Left renal pelvis (tissue), 4 donors: ENCODE data around the gene OR14J1. TPM values are rescaled to one million over a fixed set of nuclear protein-coding genes. Genes with fewer than 3 reads are reported as not detected.
"Not testable (repeated sequence)": the region's sequence is repeated elsewhere in the genome, so short reads cannot be mapped to it uniquely, and the experiment has no call there.

ENCODE experiments used
- DNase-seq, 4 donors: peaks; one replicate each; pipeline ENCODE4 v3.0.0-alpha.2; 2013; ENCODE audit warnings: low read depth in 4 of 4, low spot score in 3 of 4
- polyA plus RNA-seq, 4 donors: library from polyadenylated mRNA; unstranded; fragments of 120-200 nt; gene quantifications; one replicate each; pipeline ENCODE4 v1.2.1, GENCODE V29; 2013; ENCODE audit not compliant: insufficient read length in 4 of 4

OR14J1 gene, protein sequence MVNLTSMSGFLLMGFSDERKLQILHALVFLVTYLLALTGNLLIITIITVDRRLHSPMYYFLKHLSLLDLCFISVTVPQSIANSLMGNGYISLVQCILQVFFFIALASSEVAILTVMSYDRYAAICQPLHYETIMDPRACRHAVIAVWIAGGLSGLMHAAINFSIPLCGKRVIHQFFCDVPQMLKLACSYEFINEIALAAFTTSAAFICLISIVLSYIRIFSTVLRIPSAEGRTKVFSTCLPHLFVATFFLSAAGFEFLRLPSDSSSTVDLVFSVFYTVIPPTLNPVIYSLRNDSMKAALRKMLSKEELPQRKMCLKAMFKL
- under 1 TPM; 0.03 to 0.12 (median 0.04) TPM for polyA plus RNA-seq

- no peak for DNase-seq
These were observed at the start of gene OR14J1 for GRCh38 chr6:29301316-29301715. Gene OR14J1 (plus strand): TSS chr6:29301701. CDS start chr6:29306690, 4,989 bp downstream.

DNA sequence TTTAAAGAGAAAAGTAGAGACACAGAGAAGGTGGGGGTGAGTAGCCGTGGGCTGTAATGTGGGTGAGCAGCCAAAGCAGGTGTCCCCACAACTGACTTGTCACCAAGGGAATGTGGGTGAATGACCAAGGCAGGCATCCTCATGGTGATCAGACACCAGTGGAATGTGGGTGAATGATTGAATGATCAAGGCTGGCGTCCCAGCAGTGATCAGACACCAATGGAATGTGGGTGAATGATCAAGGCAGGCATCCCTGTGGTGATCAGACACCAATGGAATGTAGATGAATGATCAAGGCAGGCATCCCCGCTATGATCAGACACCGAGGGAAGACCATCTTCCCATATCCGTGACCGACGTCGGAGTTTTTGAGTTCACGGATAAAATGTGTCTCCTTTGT lies 49.8 kb upstream of the OR14J1 start:
- DNase-seq, result no peak

DNA sequence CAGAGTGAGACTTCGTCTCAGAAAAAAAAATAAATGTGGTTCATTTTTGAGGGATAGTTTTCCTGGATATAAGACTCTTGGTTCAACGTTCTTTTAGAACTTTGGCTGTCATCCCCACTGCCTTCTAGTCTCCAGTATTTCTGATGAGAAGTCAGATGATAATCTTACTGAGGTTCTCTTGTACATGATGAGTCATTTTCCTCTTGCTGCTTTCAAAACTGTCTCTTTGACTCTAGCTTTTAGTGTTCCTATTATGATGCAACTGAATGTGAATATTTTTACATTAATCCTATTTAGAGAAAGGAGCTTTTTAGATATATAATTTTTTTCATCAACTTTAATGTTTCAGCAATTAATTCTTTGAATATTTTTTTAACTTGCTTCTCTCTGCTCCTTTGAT lies 46.0 kb upstream of the OR14J1 start:
- no peak for DNase-seq

DNA sequence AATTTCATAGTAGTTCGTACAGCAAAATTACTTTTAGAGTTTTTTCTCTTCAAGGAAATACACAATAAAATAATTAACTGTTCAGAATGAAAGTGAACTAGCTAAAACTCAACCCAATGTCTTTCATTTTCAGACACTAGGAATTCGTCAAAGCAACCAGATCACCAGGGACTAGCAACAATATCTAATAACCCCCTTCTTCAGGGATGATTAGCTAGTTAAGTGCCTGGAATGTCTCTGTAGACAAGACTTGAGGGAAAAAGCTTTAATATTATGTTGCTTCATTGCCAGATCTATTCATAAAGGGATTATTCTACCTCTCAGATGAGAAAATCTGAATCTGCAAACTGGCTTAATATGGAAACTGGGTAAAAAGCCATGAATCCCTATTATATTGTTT lies 41.8 kb upstream of the OR14J1 start:
- DNase-seq, result no peak

- no peak for DNase-seq
These were observed 38.5 kb upstream of the OR14J1 start for GRCh38 chr6:29263001-29263400.

GRCh38 chr6:29294499-29294914 lies 7.0 kb upstream of the OR14J1 start:
- no peak for DNase-seq

- no peak for DNase-seq
These were observed 6.3 kb upstream of the OR14J1 start for GRCh38 chr6:29295181-29295585.

- no peak for DNase-seq
These were observed 5.9 kb upstream of the OR14J1 start for GRCh38 chr6:29295623-29296022.

DNA sequence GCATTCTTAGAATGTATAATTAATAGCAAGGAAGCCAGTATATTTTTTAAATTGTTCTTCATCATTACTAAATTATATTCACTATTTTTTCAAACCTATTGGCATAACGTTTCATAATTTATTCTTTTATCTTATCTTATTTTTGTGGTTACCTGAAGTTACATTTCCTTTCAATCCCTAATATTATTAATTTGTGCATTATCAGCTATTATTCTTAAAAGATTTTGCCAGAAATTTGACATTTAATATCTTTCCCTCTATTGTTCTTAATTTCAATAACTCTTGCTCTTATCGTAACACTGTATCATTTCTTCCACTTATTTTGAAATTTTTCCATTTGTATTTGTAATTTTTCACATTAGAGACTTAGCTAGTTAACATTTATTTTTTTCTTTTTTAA lies 18.4 kb downstream of the OR14J1 start:
- no peak for DNase-seq

- DNase-seq, result not testable (repeated sequence)
These were observed 21.8 kb downstream of the OR14J1 start for GRCh38 chr6:29323332-29323731.

- DNase-seq, result no peak
These were observed 24.3 kb downstream of the OR14J1 start for GRCh38 chr6:29325777-29326176.

DNA sequence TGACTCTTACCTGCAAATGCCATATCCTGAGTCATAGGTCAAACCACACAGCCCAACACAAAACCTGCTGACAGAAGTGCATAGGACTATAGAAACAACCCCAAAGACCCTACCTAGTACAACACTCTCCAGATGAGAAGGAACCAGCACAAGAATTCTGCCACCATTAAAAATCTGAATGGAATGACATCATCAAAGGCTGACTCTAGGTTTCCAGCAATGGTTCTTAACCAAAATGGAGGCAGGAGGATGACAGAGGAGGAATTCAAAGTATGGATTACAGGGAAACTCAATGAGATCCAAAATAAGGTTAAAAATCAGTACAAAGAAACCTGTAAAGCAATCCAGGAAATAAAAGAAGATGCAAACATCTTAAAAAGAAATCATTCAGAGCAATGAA lies 31.2 kb downstream of the OR14J1 start:
- no peak for DNase-seq

GRCh38 chr6:29336269-29336668 lies 34.8 kb downstream of the OR14J1 start:
- no peak for DNase-seq

DNA sequence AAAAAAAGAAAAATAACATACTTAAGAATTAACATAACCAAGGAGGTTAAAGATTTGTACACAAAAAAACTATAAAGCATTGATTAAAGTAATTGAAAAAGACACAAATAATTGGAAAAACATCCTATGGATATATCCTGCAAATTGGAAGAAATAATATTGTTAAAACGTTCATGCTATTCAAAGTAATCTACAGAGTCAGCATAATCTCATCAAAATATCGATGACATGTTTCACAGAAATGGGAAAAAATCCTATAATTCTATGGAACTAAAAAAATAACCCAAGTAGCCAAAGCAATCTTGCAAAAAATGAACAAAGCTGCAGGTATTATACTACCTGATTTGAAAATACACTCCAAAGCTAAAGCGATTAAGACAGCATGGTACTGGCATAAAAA lies 43.9 kb downstream of the OR14J1 start:
- DNase-seq, result no peak

- not testable (repeated sequence) for DNase-seq
These were observed 47.8 kb downstream of the OR14J1 start for GRCh38 chr6:29349348-29349747.

- DNase-seq, result no peak
These were observed 53.5 kb downstream of the OR14J1 start for GRCh38 chr6:29354980-29355379.

DNA sequence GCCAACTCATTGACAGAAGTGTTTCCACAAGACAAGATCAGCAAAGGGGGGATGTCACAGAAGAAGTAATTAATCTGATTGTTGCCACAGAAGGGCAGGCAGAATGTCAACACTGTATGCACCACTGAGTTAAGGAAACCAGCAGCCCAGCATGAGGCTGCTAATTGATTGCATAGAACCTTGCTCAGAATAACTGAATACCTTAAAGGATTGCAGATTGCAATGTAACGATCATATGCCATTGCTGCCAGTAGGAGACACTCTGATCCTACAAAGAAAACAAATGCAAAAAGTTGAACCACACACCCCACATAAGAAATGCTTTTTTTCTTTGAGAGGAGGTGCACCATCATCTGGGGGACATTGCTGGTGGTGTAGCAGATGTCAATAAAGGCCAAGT lies 54.1 kb downstream of the OR14J1 start:
- no peak for DNase-seq

Other genes starting within 250 kb of the OR14J1 start
- not detected for gene OR2B3, start 214.4 kb upstream of the OR14J1 start, polyA plus RNA-seq
- not detected for gene OR2J1, start 202.2 kb upstream of the OR14J1 start, polyA plus RNA-seq
- gene OR2J3, start 193.6 kb upstream of the OR14J1 start, polyA plus RNA-seq, result not detected
- gene OR2J2, start 130.8 kb upstream of the OR14J1 start, polyA plus RNA-seq, result not detected
- not detected for gene OR5V1, start 67.2 kb downstream of the OR14J1 start, polyA plus RNA-seq
- not detected for gene OR12D3, start 73.6 kb downstream of the OR14J1 start, polyA plus RNA-seq
- gene OR12D2, start 93.9 kb downstream of the OR14J1 start, polyA plus RNA-seq, result not detected
- gene OR12D1, start 113.2 kb downstream of the OR14J1 start, polyA plus RNA-seq, result not detected
- not detected for gene OR10C1, start 137.6 kb downstream of the OR14J1 start, polyA plus RNA-seq
- not detected for gene OR11A1, start 155.4 kb downstream of the OR14J1 start, polyA plus RNA-seq
- gene OR2H1, start 155.5 kb downstream of the OR14J1 start, polyA plus RNA-seq, result not detected
- not detected for gene MAS1L, start 186.3 kb downstream of the OR14J1 start, polyA plus RNA-seq